ACC112 (cell line): ENCODE measurements around the gene EVI5L.

Experiments
- H2AFZ ChIP-seq: fragments of 200-600 bp; sonication (generic); one replicate; pipeline ENCODE4 v1.6.0; 2017; ENCODE audit warnings: antibody characterized with exemption, low read length; ENCODE audit not compliant: unreplicated experiment
- H3K27ac ChIP-seq: fragments of 200-600 bp; sonication (generic); 2 replicates; pipeline ENCODE4 v1.5.1; 2014; ENCODE audit warnings: low read depth, mild to moderate bottlenecking, antibody characterized with exemption, low read length, moderate library complexity
- H3K27me3 ChIP-seq: fragments of 200-600 bp; sonication (generic); 2 replicates; pipeline ENCODE4 v1.6.1; 2014; ENCODE audit warnings: mild to moderate bottlenecking, antibody characterized with exemption, low read length, moderate library complexity, mixed read lengths; ENCODE audit not compliant: insufficient read depth
- H3K36me3 ChIP-seq: fragments of 200-600 bp; sonication (generic); 2 replicates; pipeline ENCODE4 v1.6.1; 2016; ENCODE audit warnings: mild to moderate bottlenecking, antibody characterized with exemption, low read length, moderate library complexity, mixed read lengths; ENCODE audit not compliant: insufficient read depth
- H3K4me1 ChIP-seq: fragments of 200-600 bp; sonication (generic); one replicate; pipeline ENCODE4 v1.6.1; 2016; ENCODE audit warnings: low read length, mixed read lengths; ENCODE audit not compliant: insufficient read depth, unreplicated experiment, control insufficient read depth
- H3K4me3 ChIP-seq: fragments of 200-600 bp; sonication (generic); 2 replicates; pipeline ENCODE4 v1.5.1; 2014; ENCODE audit warnings: mild to moderate bottlenecking, low read depth, low read length
- H3K79me2 ChIP-seq: fragments of 200-600 bp; sonication (generic); one replicate; pipeline ENCODE4 v1.6.0; 2016; ENCODE audit warnings: low read length; ENCODE audit not compliant: control insufficient read depth, unreplicated experiment, insufficient read depth

The EVI5L gene

DNA sequence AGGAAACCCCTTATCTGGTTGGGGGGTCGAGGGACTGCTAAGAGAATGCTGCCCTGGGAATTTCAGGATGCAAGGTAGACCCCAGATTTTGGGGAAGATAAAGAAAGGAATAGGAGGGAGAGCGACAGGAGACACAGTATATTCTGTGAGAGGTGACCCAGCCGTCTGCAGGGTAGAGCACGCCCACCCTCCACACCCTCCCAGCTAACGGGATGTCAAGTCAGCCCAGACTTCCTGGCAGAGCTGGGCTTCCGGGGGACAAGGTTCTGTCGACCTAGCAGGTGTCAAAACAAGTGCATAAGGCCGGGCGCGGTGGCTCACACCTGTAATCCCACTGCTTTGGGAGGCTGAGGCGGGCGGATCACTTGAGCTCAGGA, 44.9 kb downstream of the EVI5L start:
- Histone ChIP-seq H2AFZ (no peak overlapping the region), H3K4me3 (no peak overlapping the region), H3K4me1 (no peaks in the 10 kb centered on the region), H3K79me2 (no peaks in the 10 kb centered on the region), H3K27ac (no peak overlapping the region), H3K36me3 (no peaks in the 10 kb centered on the region), H3K27me3 (peaks cover 23% of the 10 kb centered on the region)

DNA sequence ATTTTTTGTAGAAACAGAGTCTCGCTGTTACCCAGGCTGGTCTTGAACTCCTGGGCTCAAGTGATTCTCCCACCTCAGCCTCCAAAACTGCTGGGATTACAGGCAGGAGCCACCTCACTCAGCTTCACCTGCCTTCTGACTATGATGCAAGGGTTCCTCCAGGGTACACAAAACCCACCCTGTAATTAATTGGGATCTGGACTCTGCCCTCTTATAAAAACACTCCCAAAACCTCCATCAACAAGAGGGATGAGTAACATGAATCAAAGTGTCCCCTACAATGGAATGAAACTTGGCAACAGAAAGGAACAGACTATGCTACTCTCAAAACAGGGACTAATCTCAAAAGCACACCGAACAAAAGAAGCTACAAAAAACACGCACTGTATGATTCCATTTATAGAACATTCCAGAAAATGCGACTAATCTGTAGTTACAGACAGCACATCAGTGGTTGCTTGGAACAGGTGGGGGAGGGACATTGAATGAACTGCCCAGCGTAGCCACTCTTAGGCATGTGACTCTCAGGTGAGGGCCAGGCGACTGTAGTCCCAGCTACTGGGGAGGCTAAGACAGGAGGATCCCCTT, 47.3 kb downstream of the EVI5L start:
- Histone ChIP-seq H3K36me3 (no peaks in the 10 kb centered on the region), H3K4me1 (no peaks in the 10 kb centered on the region), H3K79me2 (no peaks in the 10 kb centered on the region), H3K27me3 (peaks cover 23% of the 10 kb centered on the region), H2AFZ (no peak overlapping the region), H3K27ac (no peak overlapping the region), H3K4me3 (no peak overlapping the region)

DNA sequence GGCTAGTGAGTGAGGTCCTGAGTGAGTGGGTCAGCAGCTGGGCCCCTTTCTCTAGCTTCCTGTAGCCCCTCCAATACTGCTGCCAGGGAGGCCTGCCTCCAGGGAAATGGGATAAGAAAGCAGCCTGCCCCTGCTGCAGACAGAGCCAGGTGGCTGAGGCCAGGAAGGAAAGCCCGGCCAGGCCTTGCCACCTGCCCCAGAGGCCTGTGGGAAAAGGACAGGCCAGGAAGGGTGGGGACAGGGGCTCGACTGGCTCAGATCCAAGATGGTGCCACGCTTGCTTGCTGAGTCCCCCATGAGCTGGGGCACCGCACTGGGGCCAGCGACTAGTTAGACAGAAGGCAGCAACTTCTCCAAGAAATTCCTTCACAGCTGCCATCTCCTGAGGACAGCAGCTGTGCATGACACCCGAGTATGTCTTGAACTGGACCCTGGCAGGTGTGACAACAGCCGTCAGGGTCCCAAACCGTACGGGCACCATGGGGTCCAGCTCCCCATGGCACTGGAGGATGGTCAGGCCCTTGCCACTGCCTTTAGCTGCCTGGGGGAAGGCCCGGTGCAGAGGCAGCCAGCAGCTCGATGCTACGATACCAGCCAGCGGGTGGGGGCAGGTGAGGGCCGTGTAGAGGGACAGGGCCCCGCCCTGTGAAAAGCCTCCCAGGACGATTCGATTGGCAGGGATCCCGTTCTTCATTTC, 49.2 kb downstream of the EVI5L start:
- Histone ChIP-seq H3K4me1 (no peaks in the 10 kb centered on the region), H2AFZ (no peak overlapping the region), H3K27ac (no peak overlapping the region), H3K27me3 (peaks cover 7% of the 10 kb centered on the region), H3K4me3 (no peak overlapping the region), H3K36me3 (no peaks in the 10 kb centered on the region), H3K79me2 (no peaks in the 10 kb centered on the region)

DNA sequence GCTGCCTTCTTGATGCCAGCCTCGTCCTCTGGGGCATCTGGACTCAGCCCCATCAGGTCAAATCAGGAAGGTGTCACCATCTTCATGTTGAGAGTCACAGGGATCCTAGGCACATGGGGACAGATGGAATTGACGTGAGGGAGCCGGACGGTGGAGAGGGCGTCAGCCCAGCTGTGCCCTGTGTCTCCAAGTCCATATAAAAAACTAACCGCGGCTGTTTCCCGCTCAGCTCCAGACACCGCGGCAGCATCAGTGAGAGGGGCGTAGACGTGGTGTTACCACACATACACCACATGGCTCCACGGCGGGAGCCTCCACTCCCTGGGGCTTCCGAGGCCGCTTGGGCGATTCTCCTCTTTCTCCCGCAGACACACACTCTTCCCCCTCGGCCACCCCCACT, 49.8 kb downstream of the EVI5L start:
- H3K27ac ChIP-seq: no peak overlapping the region
- no peaks in the 10 kb centered on the region for H3K79me2 ChIP-seq
- H3K4me3 ChIP-seq: no peak overlapping the region
- H3K4me1 ChIP-seq: no peaks in the 10 kb centered on the region
- no peak overlapping the region for H2AFZ ChIP-seq
- H3K27me3 ChIP-seq: peaks cover 2% of the 10 kb centered on the region
- no peaks in the 10 kb centered on the region for H3K36me3 ChIP-seq

DNA sequence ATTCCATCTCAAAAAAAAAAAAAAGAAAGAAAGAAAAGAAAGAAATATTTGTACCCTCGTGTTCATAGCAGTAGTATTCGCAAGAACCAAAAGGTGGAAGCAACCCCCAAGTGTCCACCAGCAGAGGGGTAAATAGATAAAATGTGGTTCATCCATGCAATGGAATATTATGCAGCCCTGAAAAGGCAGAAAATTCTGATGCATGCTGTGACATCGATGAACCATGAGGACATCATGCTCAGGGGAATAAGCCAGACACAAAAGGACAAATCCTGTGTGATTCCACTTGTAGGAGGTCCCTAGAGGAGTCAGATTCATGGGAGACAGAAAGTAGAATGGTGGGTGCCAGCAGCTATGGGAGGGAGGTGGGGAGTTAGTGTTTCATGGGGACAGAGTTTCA, 51.9 kb downstream of the EVI5L start:
- Histone ChIP-seq H3K27me3 (no peaks in the 10 kb centered on the region), H3K27ac (no peak overlapping the region), H3K4me3 (no peak overlapping the region), H3K36me3 (no peaks in the 10 kb centered on the region), H3K4me1 (no peaks in the 10 kb centered on the region), H2AFZ (no peak overlapping the region), H3K79me2 (no peaks in the 10 kb centered on the region)

DNA sequence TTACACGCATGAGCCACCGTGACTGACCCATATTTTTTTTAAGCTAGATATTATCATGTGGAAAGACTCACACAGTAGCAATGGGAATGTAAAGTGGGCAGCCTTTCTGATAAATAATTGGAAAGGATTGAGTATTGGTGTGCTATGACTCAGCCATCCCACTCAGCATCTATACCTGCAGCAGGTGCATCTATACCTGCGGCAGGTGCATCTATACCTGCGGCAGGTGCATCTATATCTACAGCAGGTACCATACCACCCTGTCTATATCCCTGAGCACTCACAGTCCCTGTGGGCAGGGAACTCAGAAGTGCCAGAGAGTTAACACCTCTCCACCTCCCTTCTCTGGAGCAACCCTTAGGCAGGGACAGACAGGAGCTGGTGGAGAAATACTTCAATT, 53.1 kb downstream of the EVI5L start:
- Histone ChIP-seq H3K4me3 (no peak overlapping the region), H3K36me3 (no peaks in the 10 kb centered on the region), H3K27me3 (no peaks in the 10 kb centered on the region), H2AFZ (no peak overlapping the region), H3K79me2 (no peaks in the 10 kb centered on the region), H3K4me1 (no peaks in the 10 kb centered on the region), H3K27ac (no peak overlapping the region)

DNA sequence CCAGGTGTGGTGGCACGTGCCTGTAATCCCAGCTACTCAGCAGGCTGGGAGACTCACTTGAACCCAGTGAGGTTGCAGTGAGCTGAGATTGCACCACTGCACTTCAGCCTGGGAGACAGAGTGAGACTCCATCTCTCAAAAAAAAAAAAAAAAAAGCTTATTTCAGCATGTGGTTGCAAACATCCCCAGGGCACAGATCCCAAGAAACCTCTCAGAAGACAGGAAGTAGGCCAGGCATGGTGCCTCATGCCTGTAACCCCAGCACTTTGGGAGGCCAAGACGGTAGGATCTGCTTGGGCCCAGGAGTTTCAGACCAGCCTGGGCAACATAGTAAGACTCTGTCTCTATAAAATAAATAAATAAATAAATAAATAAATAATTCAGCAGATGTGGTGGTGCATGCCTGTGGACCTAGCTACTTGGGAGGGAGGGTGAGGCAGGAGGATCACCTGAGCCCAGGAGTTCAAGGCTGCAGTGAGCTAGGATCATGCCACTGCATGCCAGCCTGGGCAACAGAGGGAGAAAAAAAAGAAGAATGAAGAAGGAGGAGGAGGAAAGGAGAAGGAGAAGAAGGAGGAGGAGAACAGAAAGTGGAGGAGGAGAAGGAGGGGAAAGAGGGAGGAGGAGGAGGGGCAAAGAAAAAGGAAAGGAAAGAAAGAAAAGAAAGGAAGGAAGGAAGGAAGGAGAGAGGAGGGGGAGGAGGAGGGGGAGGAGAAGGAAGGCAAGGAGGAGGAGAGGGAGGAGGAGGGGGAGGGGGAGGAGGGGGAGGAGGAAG, 54.0 kb downstream of the EVI5L start:
- H3K79me2 ChIP-seq: no peaks in the 10 kb centered on the region
- no peak overlapping the region for H2AFZ ChIP-seq
- no peaks in the 10 kb centered on the region for H3K36me3 ChIP-seq
- H3K27me3 ChIP-seq: no peaks in the 10 kb centered on the region
- no peak overlapping the region for H3K4me3 ChIP-seq
- H3K27ac ChIP-seq: no peak overlapping the region
- no peaks in the 10 kb centered on the region for H3K4me1 ChIP-seq

DNA sequence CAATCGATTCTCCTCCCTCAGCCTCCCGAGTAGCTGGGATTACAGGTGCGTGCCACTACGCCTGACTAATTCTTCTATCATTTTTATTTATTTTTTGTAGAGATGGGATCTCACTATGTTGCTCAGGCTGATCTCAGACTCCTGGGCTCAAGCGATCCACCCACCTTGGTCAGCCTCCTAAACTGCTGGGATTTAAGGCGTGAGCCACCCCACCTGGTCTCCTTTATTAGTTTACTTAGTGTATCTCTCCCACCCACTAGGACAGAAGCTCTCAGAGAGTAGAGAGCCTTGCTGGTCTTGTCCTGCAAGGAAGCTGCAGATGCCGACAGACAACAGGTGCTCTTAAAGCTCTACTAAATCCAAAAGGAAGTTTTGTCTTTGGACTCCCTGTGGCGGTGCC, 55.8 kb downstream of the EVI5L start:
- Histone ChIP-seq H3K4me3 (no peak overlapping the region), H3K79me2 (peaks cover 3% of the 10 kb centered on the region), H3K36me3 (no peaks in the 10 kb centered on the region), H3K27ac (no peak overlapping the region), H3K4me1 (no peaks in the 10 kb centered on the region), H2AFZ (no peak overlapping the region), H3K27me3 (no peaks in the 10 kb centered on the region)

DNA sequence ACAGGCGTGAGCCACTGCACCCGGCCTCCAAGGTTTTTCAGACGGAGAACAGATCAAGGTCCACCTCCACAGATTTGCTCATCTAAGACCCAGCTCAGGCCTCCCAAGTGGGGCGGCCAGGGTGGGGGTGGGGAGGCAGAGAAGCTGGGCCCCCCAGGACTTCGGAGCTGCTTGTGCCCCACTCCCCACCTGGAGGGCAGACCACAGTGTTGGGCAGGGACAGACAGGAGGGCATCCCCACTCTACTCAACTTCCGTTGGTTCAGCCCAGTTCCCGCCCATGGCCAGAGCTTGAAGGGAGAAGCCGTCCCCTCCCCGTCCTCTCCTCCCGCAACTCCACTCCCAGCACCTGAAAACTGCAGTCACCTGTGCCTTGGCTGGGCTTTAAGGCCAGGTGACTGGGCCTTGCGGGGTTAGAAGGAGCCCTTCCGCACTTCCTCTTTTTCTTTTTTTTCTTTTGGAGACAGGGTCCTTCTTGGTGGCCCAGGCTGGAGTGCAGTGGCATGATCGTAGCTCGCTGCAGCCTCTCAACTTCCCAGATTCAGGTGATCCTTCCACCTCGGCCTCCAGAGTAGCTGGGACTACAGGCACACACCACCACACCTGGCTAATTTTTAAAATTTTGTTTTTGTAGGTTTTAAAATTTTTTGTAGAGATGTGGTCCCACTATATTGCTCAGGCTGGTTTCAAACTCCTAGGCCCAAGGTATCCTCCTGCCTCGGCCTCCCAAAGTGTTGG, 57.6 kb downstream of the EVI5L start:
- Histone ChIP-seq H3K4me1 (no peaks in the 10 kb centered on the region), H2AFZ (no peak overlapping the region), H3K4me3 (peak overlapping the region; percentile 92; the same call in 1 of the 2 replicates), H3K79me2 (peaks cover 3% of the 10 kb centered on the region), H3K36me3 (no peaks in the 10 kb centered on the region), H3K27me3 (no peaks in the 10 kb centered on the region), H3K27ac (no peak overlapping the region)

DNA sequence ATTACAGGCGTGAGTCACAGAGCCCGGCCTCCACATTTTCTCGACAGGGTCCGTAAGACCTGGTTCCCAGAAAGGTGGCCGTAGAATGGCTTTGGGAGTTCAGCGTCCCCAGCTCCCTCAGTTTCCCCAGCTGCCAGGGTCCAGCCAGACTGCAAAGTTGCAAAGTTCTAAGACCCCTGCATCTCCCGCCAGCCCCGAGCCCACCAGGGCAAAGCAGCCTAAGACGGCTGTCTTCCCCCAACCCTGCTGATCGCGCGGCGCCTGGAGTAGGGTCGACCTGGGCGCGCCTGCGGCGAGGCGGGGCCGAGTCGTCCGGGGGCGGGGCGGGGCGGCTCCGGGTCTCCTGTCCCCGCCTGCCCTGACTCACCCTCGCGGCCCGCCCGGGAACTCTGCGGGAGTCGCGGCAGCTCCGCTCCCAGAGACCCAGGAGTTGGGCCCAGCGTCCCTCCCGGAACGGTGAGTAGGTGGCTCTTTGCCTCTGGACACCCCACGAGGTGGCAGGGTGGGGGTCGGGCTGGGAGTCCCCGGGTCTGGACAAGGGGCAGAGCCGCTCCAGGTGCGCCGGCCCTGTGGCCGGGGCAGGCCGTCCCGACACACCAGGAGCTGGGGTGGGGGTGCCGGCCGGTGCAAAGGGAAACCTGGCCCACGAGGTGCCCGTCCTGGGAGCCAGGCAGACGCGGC, 58.3 kb downstream of the EVI5L start, which contains the start of gene LRRC8E:
Gene LRRC8E (plus strand): TSS at position 366 of the 681 bp plus-strand sequence. CDS start 7,094 bp downstream, outside the sequence.
- Histone ChIP-seq H2AFZ (peak within 1 kb of the TSS; percentile 23), H3K4me3 (peak within 1 kb of the TSS; percentile 92), H3K27ac (no peak within 1 kb of the TSS)

More for the DNA sequence above, 58.3 kb downstream of the EVI5L start, which contains the start of gene LRRC8E:
- Histone ChIP-seq H3K79me2 (peaks cover 3% of the 10 kb centered on the region), H3K4me1 (no peaks in the 10 kb centered on the region), H3K36me3 (no peaks in the 10 kb centered on the region), H3K27me3 (no peaks in the 10 kb centered on the region)
